AG04449 (cell line): ENCODE data around the gene ASIC4.

Source experiments
- CTCF ChIA-PET: fragments of 350-600 bp; formaldehyde crosslinking; extraction: SDS; loops from one replicate; lab custom pipeline; 2021; ENCODE audit warnings: antibody characterized with exemption; lab: Yijun Ruan, JAX
- POLR2A ChIA-PET: fragments of 400-600, 350-600 bp; formaldehyde crosslinking; extraction: SDS; loops from one replicate; lab custom pipeline; 2020; ENCODE audit warnings: antibody characterized with exemption, inconsistent platforms; lab: Yijun Ruan, JAX
- DNase-seq: peaks from one replicate; pipeline ENCODE4 v3.0.0-alpha.2; 2010; ENCODE audit warnings: low read depth, low spot score
- H3K4me3 ChIP-seq: 2 replicates; pipeline ENCODE4 v1.5.1; 2011; ENCODE audit warnings: low read depth, mild to moderate bottlenecking, control low read depth, low read length
- TF ChIP-seq, protein P1 (sequence below): IDR thresholded peaks from one replicate; pipeline ENCODE4 v1.5.1; 2011; ENCODE audit warnings: mild to moderate bottlenecking, moderate library complexity, low read length, control low read depth, inconsistent platforms; ENCODE audit not compliant: insufficient read depth; ENCODE audit errors: missing control alignments

Gene ASIC4

DNA sequence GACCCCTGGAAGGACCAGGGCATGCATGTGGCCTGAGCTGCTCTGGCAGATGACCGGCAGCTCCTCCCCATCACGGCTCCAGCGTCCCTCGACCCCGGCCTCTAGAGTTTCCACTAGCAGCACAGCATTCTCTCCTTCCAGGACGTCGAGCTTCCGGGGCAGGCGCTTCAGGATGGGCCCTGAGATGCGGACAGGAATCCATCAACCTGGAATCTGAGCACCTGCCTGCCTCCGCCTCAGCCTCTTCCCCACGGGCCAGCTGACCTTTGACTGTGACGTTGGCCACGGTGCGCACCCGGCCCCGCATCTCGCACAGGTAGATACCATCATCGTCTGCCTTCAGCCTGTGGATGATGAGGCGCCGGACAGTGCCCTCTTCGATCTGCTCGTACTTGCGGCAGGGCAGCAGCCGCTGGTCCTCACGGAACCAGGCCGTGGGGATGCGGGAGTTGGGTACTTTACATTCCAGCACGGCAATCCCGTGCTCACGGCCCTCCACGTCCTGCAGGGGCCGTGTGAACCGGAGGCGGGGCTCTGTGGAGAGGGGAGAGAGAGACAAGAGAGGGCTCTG, 53.6 kb downstream of the ASIC4 start:
- H3K4me3 ChIP-seq: no peak overlapping the region
- CTCF ChIA-PET: interaction anchor here (1.0 to 2.8 kb wide), 2 partner anchors 26 to 122 kb away, joined by 3 to 10 read pairs; no protein-coding TSS in a partner anchor
- TF ChIP-seq, protein P1, sequence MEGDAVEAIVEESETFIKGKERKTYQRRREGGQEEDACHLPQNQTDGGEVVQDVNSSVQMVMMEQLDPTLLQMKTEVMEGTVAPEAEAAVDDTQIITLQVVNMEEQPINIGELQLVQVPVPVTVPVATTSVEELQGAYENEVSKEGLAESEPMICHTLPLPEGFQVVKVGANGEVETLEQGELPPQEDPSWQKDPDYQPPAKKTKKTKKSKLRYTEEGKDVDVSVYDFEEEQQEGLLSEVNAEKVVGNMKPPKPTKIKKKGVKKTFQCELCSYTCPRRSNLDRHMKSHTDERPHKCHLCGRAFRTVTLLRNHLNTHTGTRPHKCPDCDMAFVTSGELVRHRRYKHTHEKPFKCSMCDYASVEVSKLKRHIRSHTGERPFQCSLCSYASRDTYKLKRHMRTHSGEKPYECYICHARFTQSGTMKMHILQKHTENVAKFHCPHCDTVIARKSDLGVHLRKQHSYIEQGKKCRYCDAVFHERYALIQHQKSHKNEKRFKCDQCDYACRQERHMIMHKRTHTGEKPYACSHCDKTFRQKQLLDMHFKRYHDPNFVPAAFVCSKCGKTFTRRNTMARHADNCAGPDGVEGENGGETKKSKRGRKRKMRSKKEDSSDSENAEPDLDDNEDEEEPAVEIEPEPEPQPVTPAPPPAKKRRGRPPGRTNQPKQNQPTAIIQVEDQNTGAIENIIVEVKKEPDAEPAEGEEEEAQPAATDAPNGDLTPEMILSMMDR: no peak
- DNase-seq: no peak
- POLR2A ChIA-PET: no interaction called here

DNA sequence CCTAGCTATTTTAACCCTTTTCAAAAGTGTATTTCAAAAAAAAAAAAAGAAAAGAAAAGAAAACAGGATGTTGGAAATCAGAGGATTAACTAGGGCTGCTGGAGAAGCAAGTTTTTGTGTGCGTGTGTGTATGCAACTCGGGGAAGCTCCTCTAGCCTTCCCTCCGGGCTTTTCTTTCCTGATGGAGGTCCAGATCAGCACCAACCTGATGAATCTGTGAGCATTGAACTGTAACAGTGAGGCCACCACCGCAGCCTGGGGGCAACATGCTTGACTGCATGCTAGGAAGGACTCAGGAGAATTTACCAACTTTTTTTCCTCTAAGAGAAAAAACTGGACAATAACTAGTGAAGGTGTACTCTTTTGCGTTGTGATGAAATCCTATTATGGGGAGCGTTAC, 54.8 kb downstream of the ASIC4 start:
- no peak overlapping the region for H3K4me3 ChIP-seq
- TF ChIP-seq, protein P1: no peak
- DNase-seq: no peak
- ChIA-PET POLR2A (interaction anchor here (0.6 kb wide), 1 partner anchor 13 kb away, joined by 3 read pairs; no protein-coding TSS in a partner anchor), CTCF (interaction anchor here (4.0 kb wide), 1 partner anchor 8 kb away, joined by 46 read pairs; no protein-coding TSS in a partner anchor)

DNA sequence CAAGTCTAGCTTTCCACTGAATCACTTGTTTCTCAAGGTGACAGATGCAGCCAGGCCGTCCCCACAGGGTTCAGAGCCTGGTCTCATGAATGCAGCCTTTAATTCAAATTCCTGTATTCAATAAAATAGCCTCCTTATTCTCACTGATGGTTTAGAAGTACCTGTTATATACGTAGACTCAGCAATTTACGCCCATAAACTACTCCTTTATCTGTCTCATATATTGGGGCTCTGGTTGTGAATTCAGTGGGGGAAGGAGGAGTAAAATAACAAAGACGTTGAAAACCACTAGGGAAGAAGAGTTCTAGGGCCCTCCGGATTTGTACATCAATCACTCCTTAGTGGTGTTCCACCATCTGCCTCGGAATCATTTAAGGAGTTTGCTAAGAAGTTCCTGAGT, 55.4 kb downstream of the ASIC4 start:
- peak overlapping the region; percentile 72 for H3K4me3 ChIP-seq
- ChIA-PET POLR2A (no interaction called here), CTCF (interaction anchor here (4.0 kb wide), 1 partner anchor 9 kb away, joined by 46 read pairs; no protein-coding TSS in a partner anchor)
- no peak for DNase-seq
- TF ChIP-seq, protein P1: no peak

DNA sequence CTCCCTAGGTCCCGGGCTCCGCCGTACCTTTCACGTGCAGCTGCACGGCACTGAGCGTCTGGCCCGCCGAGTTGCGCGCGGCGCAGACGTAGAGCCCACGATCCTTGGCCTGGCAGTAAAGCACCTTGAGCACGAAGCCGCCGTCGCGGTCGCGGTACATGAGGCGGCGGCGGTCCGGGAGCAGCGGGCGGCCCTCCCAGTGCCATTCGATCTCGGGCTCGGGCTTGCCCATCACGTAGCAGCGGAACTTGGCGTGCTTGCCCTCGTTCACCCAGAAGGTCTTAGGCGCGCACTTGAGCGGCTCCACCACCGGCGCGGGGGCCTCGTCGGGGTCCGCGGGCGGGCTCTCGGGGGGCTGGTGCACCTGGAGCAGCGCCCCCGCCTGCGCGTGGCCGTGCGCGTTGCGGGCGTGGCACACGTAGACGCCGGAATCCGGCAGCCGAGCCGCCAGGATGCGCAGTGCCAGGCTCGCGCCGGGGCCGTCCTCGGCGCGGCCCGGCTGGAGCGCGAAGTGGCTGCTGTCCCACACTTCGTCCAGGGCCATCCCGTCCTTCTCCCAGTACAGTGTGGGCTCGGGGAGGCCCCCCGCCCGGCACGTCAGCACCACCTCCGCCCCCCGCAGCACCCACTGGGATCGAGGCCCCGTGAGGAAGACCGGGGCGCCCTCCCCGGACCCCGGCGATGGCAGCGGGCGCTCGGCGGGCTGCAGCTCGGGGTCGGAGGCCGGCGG, 56.1 kb downstream of the ASIC4 start:
- ChIA-PET CTCF (interaction anchor here (1.0 to 4.0 kb wide), 5 partner anchors 9 to 168 kb away, joined by 3 to 46 read pairs (median 8); no protein-coding TSS in a partner anchor), POLR2A (interaction anchor here (1.0 to 2.2 kb wide), 8 partner anchors 8 to 118 kb away, joined by 3 to 13 read pairs (median 6); partner anchors contain the start of gene STK11IP)
- DNase-seq: no peak
- H3K4me3 ChIP-seq: peak overlapping the region; percentile 72
- TF ChIP-seq, protein P1: no peak

DNA sequence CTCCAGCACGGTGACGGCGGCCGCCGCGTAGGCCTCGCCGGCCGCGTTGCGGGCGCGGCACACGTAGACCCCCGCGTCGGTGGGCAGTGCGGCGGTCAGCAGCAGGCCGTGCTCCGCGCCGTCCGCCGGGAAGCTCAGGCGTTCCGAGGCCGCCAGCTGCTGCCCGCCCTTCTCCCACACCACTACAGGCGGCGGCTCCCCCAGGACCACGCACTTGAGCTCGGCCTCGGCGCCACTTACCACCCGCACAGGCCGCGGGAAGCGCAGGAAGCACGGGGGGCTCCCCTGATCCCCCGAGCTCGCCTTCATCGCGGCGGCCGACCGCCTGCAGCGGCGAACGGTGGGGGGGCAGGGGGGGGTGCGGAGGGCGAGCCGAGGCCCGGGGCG, 56.6 kb downstream of the ASIC4 start:
- DNase-seq: no peak
- POLR2A ChIA-PET: interaction anchor here (1.0 to 2.2 kb wide), 8 partner anchors 8 to 118 kb away, joined by 3 to 13 read pairs (median 6); partner anchors contain the start of gene STK11IP
- CTCF ChIA-PET: interaction anchor here (1.0 to 4.0 kb wide), 6 partner anchors 10 to 180 kb away, joined by 3 to 46 read pairs (median 6); no protein-coding TSS in a partner anchor
- TF ChIP-seq, protein P1: no peak
- peak overlapping the region; percentile 72 for H3K4me3 ChIP-seq
